ENCODE measurements around the gene C10orf90. TPM values are rescaled to one million over a fixed set of nuclear protein-coding genes. Genes with fewer than 3 reads are reported as not detected.
A peak's percentile ranks its signal among the peaks of the same experiment; 100 is the strongest.

Gene C10orf90
- total and polyA plus RNA-seq, 12 donors: 0.04 to 0.36 TPM; not detected in 10

GRCh38 chr10:126398924-126399323 is 271.6 kb downstream of the C10orf90 start:
- no peak for ATAC-seq
- TF ChIP-seq CTCF (IDR thresholded peaks at IDR 0.05): no peak
- Histone ChIP-seq H3K27me3 (peaks cover 0 to 21% (median 0%) of the 10 kb centered on the region in 7 donors), H3K9me3 (peaks cover 0 to under 1% (median 0%) of the 10 kb centered on the region in 11 donors), H3K36me3 (no peaks in the 10 kb centered on the region), H3K4me1 (no peaks in the 10 kb centered on the region), H3K4me3 (no peak overlapping the region), H3K27ac (no peak overlapping the region)
- intact Hi-C loops (cut with DNase I): no loop called here
- WGBS, 2 donors: 75% methylated on average over 4 of the region's 4 CpGs
- no peak for DNase-seq

GRCh38 chr10:126398383-126398743 is 272.1 kb downstream of the C10orf90 start:
- 71 to 76% methylated on average over 3 of the region's 3 CpGs for WGBS, 2 donors
- H3K27ac ChIP-seq: peak overlapping the region in 1 of 10 donors; percentile 23
- no peak overlapping the region for H3K4me3 ChIP-seq
- peaks cover 0 to 6% (median 0%) of the 10 kb centered on the region in 11 donors for H3K9me3 ChIP-seq
- H3K27me3 ChIP-seq: peaks cover 0 to 21% (median 0%) of the 10 kb centered on the region in 7 donors
- ATAC-seq (no peak), DNase-seq (no peak)
- H3K4me1 ChIP-seq: no peaks in the 10 kb centered on the region
- TF ChIP-seq CTCF (IDR thresholded peaks at IDR 0.05): no peak
- intact Hi-C loops (cut with DNase I): no loop called here
- H3K36me3 ChIP-seq: no peaks in the 10 kb centered on the region

- ATAC-seq (no peak), DNase-seq (no peak)
- H3K36me3 ChIP-seq: no peaks in the 10 kb centered on the region
- peaks cover 0 to 23% (median 0%) of the 10 kb centered on the region in 7 donors for H3K27me3 ChIP-seq
- no peak for TF ChIP-seq CTCF (IDR thresholded peaks at IDR 0.05)
- intact Hi-C loops (cut with DNase I): no loop called here
- H3K9me3 ChIP-seq: peaks cover 0 to 9% (median 0%) of the 10 kb centered on the region in 11 donors
- WGBS, 2 donors: 73 to 81% methylated on average over 4 of the region's 4 CpGs
- H3K4me3 ChIP-seq: no peak overlapping the region
- peak overlapping the region in 1 of 10 donors; percentile 46 for H3K27ac ChIP-seq
- H3K4me1 ChIP-seq: no peaks in the 10 kb centered on the region
Observed at GRCh38 chr10:126397640-126398382, 272.7 kb downstream of the C10orf90 start.

- intact Hi-C loops (cut with DNase I): no loop called here
- TF ChIP-seq CTCF (IDR thresholded peaks at IDR 0.05): no peak
- H3K9me3 ChIP-seq: peaks cover 0 to 9% (median 0%) of the 10 kb centered on the region in 11 donors
- DNase-seq (no peak), ATAC-seq (no peak)
- peak overlapping the region in 1 of 10 donors; percentile 46 for H3K27ac ChIP-seq
- no peaks in the 10 kb centered on the region for H3K4me1 ChIP-seq
- WGBS, 2 donors: 91 to 93% methylated on average over 3 of the region's 3 CpGs
- H3K27me3 ChIP-seq: peaks cover 0 to 23% (median 0%) of the 10 kb centered on the region in 7 donors
- H3K4me3 ChIP-seq: no peak overlapping the region
- H3K36me3 ChIP-seq: no peaks in the 10 kb centered on the region
Observed at GRCh38 chr10:126397156-126397555, 273.3 kb downstream of the C10orf90 start.

Measured in heart right ventricle (tissue), 16 donors.